GM12878 (cell line): ENCODE results near the gene SNX13. TPM values are rescaled to one million over a fixed set of nuclear protein-coding genes. Genes with fewer than 3 reads are reported as not detected.

Experiments
- BMI1 ChIP-seq: fragments of 450-650 bp; IDR thresholded peaks from 2 replicates; pipeline ENCODE4 v1.6.1; 2016; ENCODE audit warnings: mild to moderate bottlenecking, moderate library complexity, borderline replicate concordance
- E2F4 ChIP-seq: IDR thresholded peaks from 2 replicates; pipeline ENCODE4 v1.6.1; 2012; ENCODE audit warnings: low read depth, low read length, improper control_type of control experiment
- EZH2 ChIP-seq: IDR thresholded peaks from 2 replicates; pipeline ENCODE4 v1.6.1; 2012; ENCODE audit warnings: low read depth, mild to moderate bottlenecking, control low read depth, inconsistent platforms, low read length, borderline replicate concordance; ENCODE audit not compliant: control insufficient read depth
- KLF5 ChIP-seq: fragments of 450-650 bp; IDR thresholded peaks from 2 replicates; pipeline ENCODE4 v1.6.1; 2014; ENCODE audit warnings: mild to moderate bottlenecking; ENCODE audit not compliant: partially characterized antibody
- NFIC ChIP-seq: IDR thresholded peaks from 2 replicates; pipeline ENCODE4 v1.6.1; 2012; ENCODE audit warnings: low read depth, mild to moderate bottlenecking, inconsistent platforms, low read length, moderate library complexity
- NFXL1 ChIP-seq: fragments of 450-650 bp; IDR thresholded peaks from 2 replicates; pipeline ENCODE4 v1.6.1; 2017; ENCODE audit warnings: antibody characterized with exemption, mild to moderate bottlenecking, borderline replicate concordance
- NRF1 ChIP-seq: conservative IDR thresholded peaks from 2 replicates; pipeline ENCODE4 v1.6.1; 2011; ENCODE audit warnings: mild to moderate bottlenecking, low read depth, low read length, improper control_type of control experiment
- PAX5 ChIP-seq: IDR thresholded peaks from 2 replicates; pipeline ENCODE4 v1.6.1; 2011; ENCODE audit warnings: low read depth, low read length, borderline replicate concordance
- POLR2AphosphoS5 ChIP-seq: IDR thresholded peaks from 2 replicates; pipeline ENCODE4 v1.6.1; 2011; ENCODE audit warnings: mild to moderate bottlenecking, low read length, inconsistent platforms
- RB1 ChIP-seq: fragments of 450-650 bp; formaldehyde crosslinking; IDR thresholded peaks from 2 replicates; pipeline ENCODE4 v1.6.1; 2017; ENCODE audit warnings: mild to moderate bottlenecking, borderline replicate concordance
- SMC3 ChIP-seq: IDR thresholded peaks from 2 replicates; pipeline ENCODE4 v1.6.1; 2011; ENCODE audit warnings: low read length, improper control_type of control experiment, borderline replicate concordance
- ZNF207 ChIP-seq: fragments of 450-650 bp; IDR thresholded peaks from 2 replicates; pipeline ENCODE4 v1.6.1; 2014; ENCODE audit warnings: antibody characterized with exemption, mild to moderate bottlenecking, borderline replicate concordance
- ZNF384 ChIP-seq: IDR thresholded peaks from 2 replicates; pipeline ENCODE4 v1.6.1; 2012; ENCODE audit warnings: low read depth, mild to moderate bottlenecking, low read length, improper control_type of control experiment, borderline replicate concordance
- ZNF622 ChIP-seq: fragments of 450-650 bp; IDR thresholded peaks from 2 replicates; pipeline ENCODE4 v1.6.1; 2017; ENCODE audit warnings: mild to moderate bottlenecking, inconsistent platforms
- polyA plus RNA-seq, 11 experiments: library from polyadenylated mRNA; depleted of rRNA in 4 of 11; unstranded in 6 of 11; stranded (reverse) in 5 of 11; fragments of >200 nt; fragmentation: Nextera tagmentation in 4 of 11; fragmentation: Illumina TruSeq in 1 of 11; extraction: Ambion mirVana in 4 of 11; extraction: Trizol in 1 of 11; gene quantifications; 1 replicate in 1 of 11; 2 replicates in 10 of 11; pipeline versions ENCODE4 v1.2.1 to v1.2.3, GENCODE V29; 2011 to 2016; ENCODE audit warnings: inconsistent platforms in 2 of 11, missing spikeins in 2 of 11, low read depth in 1 of 11
- total RNA-seq, 4 experiments: library from RNA; depleted of rRNA in 3 of 4; stranded (reverse); fragments of >200 nt in 3 of 4; fragmentation: Illumina TruSeq in 1 of 4; extraction: Trizol in 1 of 4; gene quantifications; 2 replicates each; pipeline versions ENCODE4 v1.2.1 to v1.2.3, GENCODE V29; 2013 to 2021
- TF ChIP-seq, protein P1 (sequence below): fragments of 450-650 bp; IDR thresholded peaks from 2 replicates; pipeline ENCODE4 v1.6.1; 2016; ENCODE audit warnings: mild to moderate bottlenecking
- TF ChIP-seq, protein P2 (sequence below): fragments of 450-650 bp; conservative IDR thresholded peaks from 2 replicates; pipeline ENCODE4 v1.6.1; 2017; ENCODE audit warnings: mild to moderate bottlenecking, moderate library complexity

Gene SNX13
- total and polyA plus RNA-seq, 10 of the 15 experiments (the other 5 are each of a cell fraction or from before 2014, with no cell fraction given) = 2.2 to 17.1 (median 11.9) TPM

GRCh38 chr7:17940302-17940883, at the start of gene SNX13 (continued):
- TF ChIP-seq RB1 (peak; percentile 16; the same call in 1 of the 2 replicates), NFIC (no peak), KLF5 (no peak), BMI1 (peak; percentile 76; the same call in 1 of the 2 replicates), SMC3 (0 out of 2 replicates have a peak, but pooled peaks have one; percentile 5), NFXL1 (no peak), ZNF207 (peak; percentile 40; the same call in 1 of the 2 replicates), NRF1 (0 out of 2 replicates have a peak, but pooled peaks have one; percentile 23), E2F4 (no peak), ZNF384 (no peak), EZH2 (no peak), ZNF622 (no peak), POLR2AphosphoS5 (peak; percentile 83), PAX5 (no peak)
- TF ChIP-seq, protein P1, sequence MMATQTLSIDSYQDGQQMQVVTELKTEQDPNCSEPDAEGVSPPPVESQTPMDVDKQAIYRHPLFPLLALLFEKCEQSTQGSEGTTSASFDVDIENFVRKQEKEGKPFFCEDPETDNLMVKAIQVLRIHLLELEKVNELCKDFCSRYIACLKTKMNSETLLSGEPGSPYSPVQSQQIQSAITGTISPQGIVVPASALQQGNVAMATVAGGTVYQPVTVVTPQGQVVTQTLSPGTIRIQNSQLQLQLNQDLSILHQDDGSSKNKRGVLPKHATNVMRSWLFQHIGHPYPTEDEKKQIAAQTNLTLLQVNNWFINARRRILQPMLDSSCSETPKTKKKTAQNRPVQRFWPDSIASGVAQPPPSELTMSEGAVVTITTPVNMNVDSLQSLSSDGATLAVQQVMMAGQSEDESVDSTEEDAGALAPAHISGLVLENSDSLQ = peak; percentile 71
- TF ChIP-seq, protein P2, sequence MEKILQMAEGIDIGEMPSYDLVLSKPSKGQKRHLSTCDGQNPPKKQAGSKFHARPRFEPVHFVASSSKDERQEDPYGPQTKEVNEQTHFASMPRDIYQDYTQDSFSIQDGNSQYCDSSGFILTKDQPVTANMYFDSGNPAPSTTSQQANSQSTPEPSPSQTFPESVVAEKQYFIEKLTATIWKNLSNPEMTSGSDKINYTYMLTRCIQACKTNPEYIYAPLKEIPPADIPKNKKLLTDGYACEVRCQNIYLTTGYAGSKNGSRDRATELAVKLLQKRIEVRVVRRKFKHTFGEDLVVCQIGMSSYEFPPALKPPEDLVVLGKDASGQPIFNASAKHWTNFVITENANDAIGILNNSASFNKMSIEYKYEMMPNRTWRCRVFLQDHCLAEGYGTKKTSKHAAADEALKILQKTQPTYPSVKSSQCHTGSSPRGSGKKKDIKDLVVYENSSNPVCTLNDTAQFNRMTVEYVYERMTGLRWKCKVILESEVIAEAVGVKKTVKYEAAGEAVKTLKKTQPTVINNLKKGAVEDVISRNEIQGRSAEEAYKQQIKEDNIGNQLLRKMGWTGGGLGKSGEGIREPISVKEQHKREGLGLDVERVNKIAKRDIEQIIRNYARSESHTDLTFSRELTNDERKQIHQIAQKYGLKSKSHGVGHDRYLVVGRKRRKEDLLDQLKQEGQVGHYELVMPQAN = peak; percentile 64
